Activated CD4-positive, alpha-beta memory T cell treated with anti-CD3 and anti-CD28 coated beads for 36 hours (primary cell): Measurements from ENCODE around the gene MYZAP. TPM values are rescaled to one million over a fixed set of nuclear protein-coding genes. Genes with fewer than 3 reads are reported as not detected.

Experiments used
- total RNA-seq, 2 experiments: library from RNA; stranded (reverse); gene quantifications; one replicate each; pipeline ENCODE4 v1.2.3, GENCODE V29; 2021

The MYZAP gene
- total RNA-seq, 2 experiments from 2014 or later, result 0.55 to 0.63 TPM

Other genes with a start within 250 kb of the MYZAP start
- not detected for gene CGNL1, start 215.4 kb upstream of the MYZAP start, total RNA-seq
- 10 to 100 TPM; 84.1 to 86.5 TPM for gene POLR2M, start 114.8 kb downstream of the MYZAP start, total RNA-seq